Skeletal muscle cell (primary cell): ENCODE data around the gene CLP1.
"Not testable (repeated sequence)": the region's sequence is repeated elsewhere in the genome, so short reads cannot be mapped to it uniquely, and the experiment has no call there.

Experiments
- DNase-seq: peaks from one replicate; pipeline ENCODE4 v3.0.0-alpha.2; 2010; ENCODE audit warnings: low read depth
- H3K4me3 ChIP-seq: 2 replicates; pipeline ENCODE4 v1.5.1; 2011; ENCODE audit warnings: low read depth, mild to moderate bottlenecking, control low read depth, low read length, moderate library complexity

The CLP1 gene

DNA sequence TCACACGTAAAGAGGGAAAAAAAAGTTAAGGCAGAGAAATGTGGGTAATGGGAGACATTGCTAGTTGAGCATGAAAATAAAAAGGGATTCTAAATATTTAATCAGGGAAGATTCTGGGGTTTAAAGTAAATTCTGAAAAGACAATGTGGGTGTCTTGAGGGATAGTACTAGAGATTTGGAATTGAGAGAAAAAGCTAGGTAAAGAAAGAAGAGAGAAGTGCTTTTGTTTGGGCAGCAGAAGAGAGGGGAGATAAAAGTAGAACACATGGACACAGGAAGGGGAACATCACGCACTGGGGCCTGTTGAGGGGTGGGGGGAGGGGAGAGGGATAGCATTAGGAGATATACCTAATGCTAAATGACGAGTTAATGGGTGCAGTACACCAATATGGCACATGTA, 4.4 kb upstream of the CLP1 start:
- no peak for DNase-seq
- H3K4me3 ChIP-seq, result no peak overlapping the region

DNA sequence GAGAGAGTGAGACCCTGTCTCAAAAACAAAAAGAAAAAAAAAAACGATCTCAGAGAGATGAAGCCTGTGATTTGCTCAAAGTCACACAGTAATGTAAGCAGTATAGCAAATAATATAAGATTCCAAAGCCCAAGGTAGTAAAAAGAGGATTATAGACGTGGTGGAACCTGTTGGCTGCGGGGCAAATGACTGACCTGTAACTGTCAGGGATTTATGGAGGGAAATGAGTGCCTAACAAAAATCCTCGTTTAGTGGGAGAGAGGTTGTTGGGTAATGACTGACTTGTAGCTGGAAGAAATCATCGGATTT, 723 bp upstream of the CLP1 start:
- peak overlapping the region; percentile 76 for H3K4me3 ChIP-seq
- no peak for DNase-seq

DNA sequence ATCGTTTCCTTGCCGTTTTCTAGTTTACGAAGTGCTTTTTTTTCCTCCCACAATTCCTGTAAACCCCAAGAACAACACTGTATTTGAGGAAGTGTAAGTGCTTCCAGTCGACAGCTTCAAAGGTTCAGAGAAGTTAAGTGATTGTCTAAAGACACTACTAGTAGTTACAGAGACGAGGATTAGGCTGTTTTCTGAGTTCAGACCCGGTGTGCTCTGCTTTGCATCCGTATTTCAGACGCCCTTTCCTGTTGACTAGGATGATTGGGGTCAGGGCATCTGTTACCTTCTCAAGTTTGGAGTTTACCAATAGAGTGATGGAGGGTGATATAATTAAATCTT, 430 bp downstream of the CLP1 start:
- peak overlapping the region; percentile 76 for H3K4me3 ChIP-seq
- DNase-seq, result no peak

DNA sequence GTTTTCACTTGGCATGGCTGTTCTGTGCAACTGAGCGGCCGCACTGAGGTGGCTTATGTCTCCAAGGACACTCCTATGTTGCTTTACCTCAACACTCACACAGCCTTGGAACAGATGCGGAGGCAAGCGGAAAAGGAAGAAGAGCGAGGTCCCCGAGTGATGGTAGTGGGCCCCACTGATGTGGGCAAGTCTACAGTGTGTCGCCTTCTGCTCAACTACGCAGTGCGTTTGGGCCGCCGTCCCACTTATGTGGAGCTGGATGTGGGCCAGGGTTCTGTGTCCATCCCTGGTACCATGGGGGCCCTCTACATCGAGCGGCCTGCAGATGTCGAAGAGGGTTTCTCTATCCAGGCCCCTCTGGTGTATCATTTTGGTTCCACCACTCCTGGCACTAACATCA, 2.1 kb downstream of the CLP1 start:
- no peak for DNase-seq
- no peak overlapping the region for H3K4me3 ChIP-seq

DNA sequence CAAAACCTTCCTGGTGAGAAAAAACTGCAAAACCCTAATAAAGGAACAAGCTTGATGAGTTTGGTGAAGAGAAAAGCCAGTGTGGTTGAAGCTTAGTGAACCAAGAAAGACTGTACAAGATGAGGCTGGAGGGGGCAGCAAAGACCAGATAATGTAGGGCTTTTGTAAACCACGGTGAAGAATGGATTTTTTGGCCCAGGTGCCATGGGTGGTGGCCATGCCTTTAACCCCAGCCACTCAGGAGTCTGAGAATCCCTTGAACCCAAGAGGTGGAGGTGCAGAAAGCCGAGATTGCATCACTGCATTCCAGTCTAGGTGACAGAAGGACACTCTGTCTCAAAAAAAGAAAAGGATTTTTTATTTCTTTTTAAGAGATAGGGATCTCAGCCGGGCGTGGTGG, 5.3 kb downstream of the CLP1 start:
- no peak for DNase-seq
- H3K4me3 ChIP-seq, result no peak overlapping the region

DNA sequence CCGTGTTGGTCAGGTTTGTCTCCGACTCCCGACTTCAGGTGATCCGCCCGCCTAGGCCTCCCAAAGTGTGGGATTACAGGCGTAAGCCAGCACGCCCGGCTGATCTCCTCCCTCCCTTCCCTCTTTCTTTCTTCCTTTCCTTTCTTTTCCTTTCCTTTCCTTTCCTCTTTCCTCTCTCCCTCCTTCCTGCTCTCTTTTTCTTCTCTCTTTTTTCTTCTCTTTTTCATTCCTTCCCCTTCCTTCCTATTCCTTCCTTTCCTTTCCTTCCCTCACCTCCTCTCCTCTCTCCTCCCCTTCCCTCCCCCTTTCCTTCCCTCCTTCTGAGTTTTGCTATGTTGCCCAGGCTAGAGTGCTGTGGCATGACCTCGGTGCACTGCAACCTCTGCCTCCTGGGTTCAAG, 6.4 kb downstream of the CLP1 start:
- DNase-seq, result no peak
- H3K4me3 ChIP-seq, result no peak overlapping the region

DNA sequence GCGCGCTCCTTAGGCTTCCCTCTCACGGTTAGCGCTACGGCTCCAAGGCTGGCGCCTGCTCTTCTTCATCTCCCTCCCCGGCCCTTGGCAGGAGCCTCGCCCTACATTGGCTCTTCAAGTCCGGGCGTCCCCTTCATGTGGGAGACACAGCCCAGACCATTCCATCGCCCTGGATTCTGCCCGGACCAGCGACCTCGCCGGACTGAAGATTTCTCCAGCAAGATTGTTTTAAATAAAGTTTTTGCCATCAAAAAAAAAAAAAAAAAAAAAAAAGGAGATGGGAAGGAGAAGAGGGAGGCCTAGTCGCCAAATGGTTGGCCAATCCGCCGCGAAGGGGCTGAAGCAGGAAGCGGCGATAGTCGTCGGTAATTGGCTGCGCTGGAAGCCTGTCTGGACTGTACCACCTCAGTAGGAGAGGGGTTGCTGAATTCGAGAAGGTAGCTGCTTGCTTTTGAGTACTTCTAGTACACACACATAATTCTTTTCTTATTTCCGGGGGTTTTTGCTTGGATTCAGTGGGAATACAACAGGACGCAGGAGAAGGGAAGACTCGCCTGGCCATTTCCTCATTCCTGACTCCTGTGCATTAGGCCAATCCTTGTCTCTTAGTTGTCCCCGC, 9.7 kb downstream of the CLP1 start:
- peak; percentile 98 for DNase-seq
- peak overlapping the region; percentile 97 for H3K4me3 ChIP-seq

DNA sequence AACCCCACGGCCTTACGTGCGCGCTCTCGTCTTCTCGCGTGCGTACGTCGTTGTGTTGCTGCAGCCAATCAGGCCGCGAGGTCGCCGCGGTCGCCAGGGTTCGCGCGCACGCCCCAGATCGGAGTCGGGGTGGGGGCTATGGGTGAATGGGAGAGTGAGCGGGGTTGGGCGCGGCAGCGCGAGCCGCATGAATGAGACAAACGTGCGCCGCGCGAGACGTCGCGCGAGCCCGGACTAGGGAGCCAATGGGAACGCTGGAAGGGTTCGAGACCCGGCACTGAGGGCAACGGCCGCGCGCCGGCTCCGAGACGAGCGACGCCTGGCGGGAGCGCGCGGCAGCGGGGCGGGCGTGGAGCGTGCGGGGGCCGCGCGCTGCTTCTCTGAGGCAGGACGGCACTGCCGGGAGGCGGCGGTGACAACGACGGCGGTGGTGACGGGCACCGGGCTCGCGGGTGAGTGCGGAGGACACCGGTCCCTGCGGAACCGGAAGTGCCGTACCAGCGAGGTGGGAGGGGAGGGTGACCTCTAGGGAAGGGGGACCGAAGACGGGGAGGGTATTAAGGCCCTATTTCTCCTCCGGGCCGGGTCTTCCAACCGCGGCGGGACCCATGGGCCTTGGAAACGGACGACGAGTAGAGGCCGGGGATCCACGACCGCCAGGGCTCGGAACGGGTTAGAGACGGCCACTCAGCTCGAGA, 10.3 kb downstream of the CLP1 start, which contains the start of gene ZDHHC5:
ZDHHC5 (plus strand) TSS at position 379 of the 698 bp plus-strand sequence. CDS start 4,977 bp downstream, outside the sequence.
- peak; percentile 100 for DNase-seq
- H3K4me3 ChIP-seq, result peak within 1 kb of the TSS; percentile 97

DNA sequence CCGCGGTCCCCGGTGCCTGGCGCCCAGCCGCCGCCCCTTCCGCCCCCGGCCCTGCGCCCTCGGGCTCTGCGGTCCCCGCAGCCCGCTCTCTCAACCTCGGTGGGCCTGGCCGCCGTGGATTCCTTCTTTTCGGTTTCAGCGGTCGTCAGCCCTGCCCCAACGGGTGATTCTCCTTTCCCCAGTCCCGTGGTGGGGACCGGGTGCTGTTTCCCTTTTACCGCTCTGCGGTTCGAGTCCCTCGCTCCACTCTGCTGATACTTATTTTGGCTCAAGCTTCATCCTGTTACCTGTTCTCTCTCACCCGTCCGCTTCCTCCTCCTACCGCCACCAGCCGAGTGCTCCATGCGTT, 10.8 kb downstream of the CLP1 start:
- peak overlapping the region; percentile 97 for H3K4me3 ChIP-seq
- DNase-seq, result no peak

DNA sequence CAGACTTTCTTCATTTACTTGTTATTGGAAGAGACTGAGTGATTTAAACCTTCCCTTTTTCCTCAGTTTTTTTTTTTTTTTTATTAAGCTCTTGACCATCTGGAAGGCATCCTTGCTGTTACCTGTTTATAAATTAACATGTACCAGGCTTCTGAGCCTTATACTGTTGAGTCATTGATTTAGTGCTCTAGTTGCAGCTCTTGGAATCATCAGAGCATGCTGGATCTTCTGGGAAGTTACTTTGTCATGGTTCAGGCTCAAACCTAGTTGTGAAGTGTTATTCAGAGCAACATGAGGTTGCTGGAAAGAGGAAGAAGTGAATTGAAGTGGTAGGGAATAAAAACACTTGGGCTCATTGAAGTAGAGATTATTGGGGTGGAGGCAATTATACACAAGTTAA, 16.7 kb downstream of the CLP1 start:
- no peak for DNase-seq
- no peak overlapping the region for H3K4me3 ChIP-seq

DNA sequence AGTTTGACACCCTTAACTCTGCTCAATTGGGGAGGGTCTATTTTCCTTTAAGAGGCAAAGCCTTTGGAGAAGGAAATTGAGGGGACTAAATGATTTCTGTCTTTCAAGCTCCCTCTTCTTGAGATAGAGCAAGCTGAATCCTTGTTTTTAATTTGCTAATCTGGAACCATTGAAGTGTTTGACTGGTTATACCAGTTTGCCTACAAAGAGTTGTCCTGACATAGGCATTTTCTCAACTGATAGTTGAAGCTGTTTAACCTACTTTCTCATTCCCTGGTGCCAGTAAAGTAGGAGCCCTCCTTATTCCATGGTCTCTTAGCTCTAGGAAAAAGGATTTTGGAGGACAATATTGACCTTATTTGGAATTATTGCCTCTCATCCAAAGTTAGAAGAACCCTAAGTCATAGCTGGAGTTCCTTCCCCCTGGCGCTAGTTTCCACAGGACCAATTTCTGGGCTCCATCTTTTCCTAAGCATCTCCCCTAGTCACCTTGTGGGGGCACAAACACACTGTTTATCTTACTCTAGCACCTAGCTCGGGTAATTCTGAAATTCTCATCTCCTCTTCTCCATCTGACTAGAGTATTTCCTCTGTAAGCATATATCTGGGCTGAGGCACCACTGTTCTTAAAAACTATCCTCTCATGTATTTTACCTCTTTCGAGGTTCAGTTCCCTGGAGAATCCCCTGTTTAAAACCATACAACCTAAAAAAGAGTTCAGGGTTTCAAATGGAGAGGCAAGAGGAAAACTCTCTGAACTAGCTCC, 17.8 kb downstream of the CLP1 start:
- no peak overlapping the region for H3K4me3 ChIP-seq
- no peak for DNase-seq

DNA sequence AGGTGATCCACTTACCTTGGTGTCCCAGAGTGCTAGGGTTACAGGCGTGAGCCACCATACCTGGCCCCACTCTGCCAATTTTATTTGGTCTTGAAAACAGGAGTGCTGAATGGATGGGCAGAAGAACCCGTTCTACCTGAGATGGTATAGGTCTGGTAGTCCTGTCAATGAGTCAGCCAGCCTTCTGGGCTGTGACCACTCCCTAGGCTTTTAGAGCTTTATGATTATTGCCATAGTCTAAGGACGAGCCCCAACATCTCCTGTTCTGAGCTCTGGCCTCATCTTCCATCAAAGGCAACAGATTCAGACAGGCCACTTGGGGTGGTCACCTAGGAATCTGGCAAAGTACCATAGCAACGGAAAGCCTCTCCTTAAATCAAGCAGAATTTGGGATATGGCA, 21.8 kb downstream of the CLP1 start:
- H3K4me3 ChIP-seq, result no peak overlapping the region
- DNase-seq, result no peak

DNA sequence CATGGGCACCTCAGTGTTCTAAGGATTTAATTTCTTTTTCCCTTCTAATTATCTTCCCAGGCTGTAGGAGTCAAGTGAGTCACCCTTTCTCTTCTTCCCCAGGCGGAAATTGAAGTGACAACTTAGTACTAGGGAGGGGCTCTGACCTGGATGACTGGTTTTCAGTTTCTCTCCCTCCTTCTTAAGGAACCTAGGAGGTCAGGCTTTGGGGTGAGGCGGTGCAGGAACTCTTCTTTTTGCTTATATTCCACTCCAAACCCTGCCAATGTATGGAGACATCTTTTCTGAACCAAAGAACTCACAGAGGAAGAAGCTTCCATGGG, 23.0 kb downstream of the CLP1 start:
- no peak overlapping the region for H3K4me3 ChIP-seq
- no peak for DNase-seq

DNA sequence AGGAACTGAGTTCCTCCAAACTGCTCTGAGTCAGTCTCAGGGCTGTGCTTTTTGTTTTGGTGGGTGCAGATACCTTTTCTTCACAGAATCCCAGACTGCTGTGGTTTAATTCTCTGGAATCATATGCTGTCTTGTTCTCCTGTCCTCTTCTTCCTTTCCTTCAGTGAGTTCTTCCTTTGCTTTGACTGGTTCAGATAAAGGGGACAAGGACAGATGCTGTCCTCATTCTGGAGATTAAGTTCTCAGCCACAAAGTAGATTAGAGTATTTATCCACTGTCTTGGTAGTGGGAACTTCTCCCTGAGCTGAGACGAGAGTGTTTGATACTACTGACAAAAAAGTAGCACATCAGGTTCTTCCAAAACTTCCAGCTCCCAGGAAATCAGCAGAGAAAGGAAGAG, 23.6 kb downstream of the CLP1 start:
- no peak overlapping the region for H3K4me3 ChIP-seq
- no peak for DNase-seq

DNA sequence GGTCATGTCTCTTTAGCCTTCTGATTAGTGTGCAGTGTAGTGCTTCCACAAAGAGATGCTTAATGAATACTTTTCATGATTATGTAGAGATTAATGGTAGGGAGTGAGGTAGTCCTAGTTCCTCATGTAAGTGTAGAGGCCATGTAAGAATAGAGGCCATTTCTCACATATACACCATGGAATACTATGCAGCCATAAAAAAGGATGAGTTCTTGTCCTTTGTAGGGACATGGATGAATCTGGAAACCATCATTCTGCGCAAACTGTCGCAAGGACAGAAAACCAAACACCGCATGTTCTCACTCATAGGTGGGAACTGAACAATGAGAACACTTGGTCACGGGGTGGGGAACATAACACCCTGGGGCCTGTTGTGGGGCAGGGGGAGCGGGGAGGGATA, 32.9 kb downstream of the CLP1 start:
- not testable (repeated sequence) for H3K4me3 ChIP-seq, DNase-seq

DNA sequence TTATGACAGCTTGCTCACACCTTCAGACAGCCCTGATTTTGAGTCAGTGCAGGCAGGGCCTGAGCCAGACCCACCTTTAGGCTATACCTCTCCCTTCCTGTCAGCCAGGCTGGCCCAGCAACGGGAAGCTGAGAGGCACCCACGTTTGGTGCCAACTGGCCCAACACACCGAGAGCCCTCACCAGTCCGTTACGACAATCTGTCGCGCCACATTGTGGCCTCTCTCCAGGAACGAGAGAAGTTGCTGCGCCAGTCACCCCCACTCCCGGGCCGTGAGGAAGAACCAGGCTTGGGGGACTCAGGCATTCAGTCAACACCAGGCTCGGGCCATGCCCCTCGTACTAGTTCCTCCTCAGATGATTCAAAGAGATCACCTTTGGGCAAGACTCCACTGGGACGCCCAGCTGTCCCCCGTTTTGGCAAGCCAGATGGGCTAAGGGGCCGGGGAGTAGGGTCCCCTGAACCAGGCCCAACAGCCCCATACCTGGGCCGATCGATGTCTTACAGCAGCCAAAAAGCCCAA, 41.3 kb downstream of the CLP1 start:
- no peak overlapping the region for H3K4me3 ChIP-seq
- no peak for DNase-seq

DNA sequence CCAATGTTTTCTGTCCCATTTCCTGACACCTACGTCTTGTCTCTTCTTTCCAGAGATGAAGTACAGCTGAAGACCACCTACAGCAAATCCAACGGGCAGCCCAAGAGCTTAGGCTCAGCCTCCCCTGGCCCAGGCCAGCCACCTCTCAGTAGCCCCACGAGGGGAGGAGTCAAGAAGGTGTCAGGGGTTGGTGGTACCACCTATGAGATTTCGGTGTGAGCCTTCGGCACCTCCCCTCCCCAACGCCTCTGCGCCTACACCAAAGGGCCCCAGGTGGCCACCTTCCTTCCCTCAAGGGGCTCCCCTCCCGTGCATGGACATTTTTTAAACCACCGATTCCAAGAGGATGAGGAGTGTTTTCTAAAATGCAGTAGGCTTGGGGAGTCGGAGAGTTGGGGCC, 42.3 kb downstream of the CLP1 start:
- no peak for DNase-seq
- no peak overlapping the region for H3K4me3 ChIP-seq

DNA sequence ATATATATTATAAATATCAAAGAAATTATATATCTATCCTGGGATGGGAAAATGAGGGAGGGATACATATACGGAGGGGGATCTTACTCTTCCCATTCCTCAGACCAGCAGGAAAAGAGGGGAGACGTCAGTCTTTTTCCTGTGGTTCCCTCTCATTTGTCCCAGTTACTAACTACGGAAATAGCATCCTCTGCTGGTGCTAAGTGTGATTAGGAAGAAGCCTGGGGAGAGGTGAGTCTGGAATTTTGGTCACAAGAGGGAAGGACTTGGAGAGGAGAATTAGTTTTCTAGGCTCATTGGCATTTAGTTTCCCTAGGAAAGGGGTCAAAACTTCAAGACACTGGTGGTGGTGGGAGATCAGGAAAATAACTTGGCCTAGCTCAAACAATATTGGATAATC, 42.9 kb downstream of the CLP1 start:
- no peak overlapping the region for H3K4me3 ChIP-seq
- no peak for DNase-seq

DNA sequence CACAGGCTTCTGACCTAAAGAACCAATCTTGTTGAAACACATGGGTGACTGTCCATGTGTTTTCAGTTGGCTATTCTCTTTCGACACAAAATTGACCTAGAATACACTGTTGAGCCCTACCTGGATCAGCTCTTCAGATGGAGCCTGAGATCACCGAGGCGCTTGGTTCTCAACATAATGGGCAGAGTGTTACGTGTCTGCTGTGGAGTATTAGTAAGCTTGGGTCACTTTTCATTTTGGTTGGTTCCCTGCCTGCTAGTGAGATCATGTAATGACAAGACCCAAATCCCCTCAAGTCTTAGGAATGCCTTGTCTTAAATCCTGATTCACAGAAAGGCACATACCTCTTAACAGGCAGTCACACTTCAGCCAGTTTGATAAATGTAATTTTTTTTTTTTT, 45.8 kb downstream of the CLP1 start:
- H3K4me3 ChIP-seq, result no peak overlapping the region
- DNase-seq, result no peak

DNA sequence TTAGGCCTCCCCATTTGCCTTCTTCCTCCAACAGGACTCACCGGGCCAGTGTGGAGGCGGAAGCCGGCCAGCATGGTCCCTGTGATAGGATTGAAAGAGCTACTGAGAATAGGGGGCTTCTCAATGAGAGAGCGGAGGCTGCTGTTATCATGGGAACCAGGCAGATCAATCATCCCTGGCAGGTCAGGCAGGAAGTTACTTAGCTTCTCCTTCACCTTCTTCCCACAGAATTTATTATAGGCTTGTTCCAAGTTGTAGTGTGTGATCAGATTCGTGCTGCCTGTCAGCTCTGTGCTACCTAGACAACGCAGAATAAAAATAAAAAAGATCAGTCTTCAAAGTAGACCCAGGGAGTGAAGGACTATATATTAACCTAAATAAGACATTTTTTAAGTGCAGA, 47.4 kb downstream of the CLP1 start:
- H3K4me3 ChIP-seq, result no peak overlapping the region
- DNase-seq, result no peak

DNA sequence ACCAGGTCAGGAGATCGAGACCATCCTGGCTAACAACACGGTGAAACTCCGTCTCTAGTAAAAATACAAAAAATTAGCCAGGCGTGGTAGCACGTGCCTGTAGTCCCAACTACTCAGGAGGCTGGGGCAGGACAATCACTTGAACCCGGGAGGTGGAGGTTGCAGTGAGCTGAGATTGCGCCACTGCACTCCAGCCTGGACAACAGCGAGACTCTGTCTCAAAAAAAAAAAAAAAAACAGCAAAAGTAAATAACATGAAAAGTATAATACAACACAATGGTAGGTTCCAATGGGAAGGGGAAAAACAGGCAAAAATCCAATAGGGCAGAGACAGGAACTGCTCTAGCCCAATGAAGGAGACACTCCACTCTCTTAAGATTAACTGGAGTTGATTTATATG, 47.9 kb downstream of the CLP1 start:
- H3K4me3 ChIP-seq, DNase-seq: not testable (repeated sequence)
